ENCODE results near the gene NIT2. TPM values are rescaled to one million over a fixed set of nuclear protein-coding genes. Genes with fewer than 3 reads are reported as not detected.
"Not testable (repeated sequence)": the region's sequence is repeated elsewhere in the genome, so short reads cannot be mapped to it uniquely, and the experiment has no call there.

NIT2 gene
- total RNA-seq, 1 donor from 2014 or later = 24.7 TPM

- no peak for TF ChIP-seq CTCF (conservative IDR thresholded peaks at IDR 0.05; ENCODE audit: low read depth, low read length)
- H3K4me3 ChIP-seq (ENCODE audit: low read depth, low read length) = peak overlapping the region; percentile 74
- no peak for DNase-seq (ENCODE audit: low read depth)
Measured at GRCh38 chr3:100335434-100335833, 877 bp downstream of the NIT2 start.

- H3K4me3 ChIP-seq (ENCODE audit: low read depth, low read length) = peak overlapping the region; percentile 74
- DNase-seq (ENCODE audit: low read depth) = not testable (repeated sequence)
Measured at GRCh38 chr3:100336229-100336628, 1.7 kb downstream of the NIT2 start.

DNA sequence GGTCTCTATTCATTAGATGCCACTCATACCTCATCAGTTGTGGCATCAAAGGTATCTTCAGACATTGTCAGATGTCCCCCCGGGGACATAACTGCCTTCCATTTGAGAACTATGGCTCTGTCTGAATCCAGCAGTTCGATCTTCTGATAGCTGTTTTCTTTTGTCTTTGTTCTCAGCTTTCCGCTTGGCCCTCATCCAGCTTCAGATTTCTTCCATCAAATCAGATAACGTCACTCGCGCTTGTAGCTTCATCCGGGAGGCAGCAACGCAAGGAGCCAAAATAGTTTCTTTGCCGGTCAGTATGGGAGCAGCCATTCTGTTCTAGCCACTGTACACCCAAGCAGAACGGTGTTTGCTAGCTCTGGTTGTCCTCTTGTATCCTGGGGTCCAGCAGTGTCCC is 4.4 kb downstream of the NIT2 start:
- DNase-seq (ENCODE audit: low read depth) = no peak
- H3K4me3 ChIP-seq (ENCODE audit: low read depth, low read length) = no peak overlapping the region
- no peak for TF ChIP-seq CTCF (conservative IDR thresholded peaks at IDR 0.05; ENCODE audit: low read depth, low read length)

GRCh38 chr3:100339786-100340185 is 5.2 kb downstream of the NIT2 start:
- TF ChIP-seq CTCF (conservative IDR thresholded peaks at IDR 0.05; ENCODE audit: low read depth, low read length) = no peak
- no peak for DNase-seq (ENCODE audit: low read depth)
- H3K4me3 ChIP-seq (ENCODE audit: low read depth, low read length) = no peak overlapping the region

- no peak for DNase-seq (ENCODE audit: low read depth)
- TF ChIP-seq CTCF (conservative IDR thresholded peaks at IDR 0.05; ENCODE audit: low read depth, low read length) = no peak
- H3K4me3 ChIP-seq (ENCODE audit: low read depth, low read length) = no peak overlapping the region
Measured at GRCh38 chr3:100340527-100340926, 6.0 kb downstream of the NIT2 start.

GRCh38 chr3:100348727-100349126 is 14.2 kb downstream of the NIT2 start:
- DNase-seq (ENCODE audit: low read depth) = no peak
- no peak for TF ChIP-seq CTCF (conservative IDR thresholded peaks at IDR 0.05; ENCODE audit: low read depth, low read length)

DNA sequence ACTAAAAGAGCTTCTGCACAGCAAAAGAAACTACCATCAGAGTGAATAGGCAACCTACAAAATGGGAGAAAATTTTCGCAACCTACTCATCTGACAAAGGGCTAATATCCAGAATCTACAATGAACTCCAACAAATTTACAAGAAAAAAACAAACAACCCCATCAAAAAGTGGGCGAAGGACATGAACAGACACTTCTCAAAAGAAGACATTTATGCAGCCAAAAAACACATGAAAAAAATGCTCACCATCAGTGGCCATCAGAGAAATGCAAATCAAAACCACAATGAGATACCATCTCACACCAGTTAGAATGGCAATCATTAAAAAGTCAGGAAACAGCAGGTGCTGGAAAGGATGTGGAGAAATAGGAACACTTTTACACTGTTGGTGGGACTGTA is 17.2 kb downstream of the NIT2 start:
- not testable (repeated sequence) for H3K4me3 ChIP-seq (ENCODE audit: low read depth, low read length); DNase-seq (ENCODE audit: low read depth)

More at GRCh38 chr3:100348727-100349126, 14.2 kb downstream of the NIT2 start:
- H3K4me3 ChIP-seq (ENCODE audit: low read depth, low read length) = no peak overlapping the region

DNA sequence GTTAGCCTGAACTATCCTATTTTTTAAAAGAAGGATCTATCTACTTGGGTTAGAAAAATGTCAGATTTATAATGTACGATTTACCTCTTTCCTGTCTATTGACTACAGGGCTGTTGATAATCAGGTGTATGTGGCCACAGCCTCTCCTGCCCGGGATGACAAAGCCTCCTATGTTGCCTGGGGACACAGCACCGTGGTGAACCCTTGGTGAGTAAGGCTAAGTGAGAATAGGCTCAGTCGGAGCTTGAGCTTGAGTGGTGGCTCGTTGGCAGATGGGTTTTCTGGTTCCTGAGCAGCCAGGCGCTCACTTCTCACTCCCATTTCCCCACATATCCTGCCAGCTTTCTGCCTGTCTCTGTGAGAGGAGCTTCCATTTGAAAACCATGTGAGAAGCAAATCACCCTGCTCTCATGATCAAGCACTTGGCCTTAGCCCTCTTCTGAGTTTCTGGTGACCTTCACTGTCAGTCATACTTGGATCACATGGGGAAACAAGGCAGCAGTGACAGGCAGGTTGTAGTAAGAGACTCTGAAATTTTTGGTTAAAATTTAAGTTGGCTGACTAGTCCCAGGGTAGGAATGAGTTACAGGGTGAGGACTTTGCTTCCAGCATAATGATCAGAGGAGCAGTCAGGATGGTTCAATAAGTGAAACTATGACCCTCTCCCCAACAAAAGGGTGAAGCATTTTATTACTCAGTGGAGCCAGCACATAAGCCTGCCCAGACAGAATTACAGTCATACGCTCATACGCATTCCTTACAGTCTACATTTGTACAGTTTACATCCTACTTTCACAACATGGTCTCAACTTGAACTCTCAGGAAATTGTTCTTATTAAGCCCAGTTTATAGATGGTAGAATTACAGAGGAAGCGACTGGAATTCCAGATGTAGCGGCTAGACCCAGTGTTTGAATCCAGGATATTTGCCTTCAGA is 18.0 kb downstream of the NIT2 start:
- H3K4me3 ChIP-seq (ENCODE audit: low read depth, low read length) = no peak overlapping the region
- DNase-seq (ENCODE audit: low read depth) = peak; percentile 49
- no peak for TF ChIP-seq CTCF (conservative IDR thresholded peaks at IDR 0.05; ENCODE audit: low read depth, low read length)
